ENCODE data around the gene SLC18A2.

GRCh38 chr10:117228210-117228609 is 12.7 kb upstream of the SLC18A2 start:
- no peak for TF ChIP-seq ZNF274 (IDR thresholded peaks at IDR 0.05; ENCODE audit: low read depth, low read length)
- TF ChIP-seq YY1 (IDR thresholded peaks at IDR 0.05; ENCODE audit: insufficient read depth, insufficient read length), result no peak
- TF ChIP-seq SUZ12 (IDR thresholded peaks at IDR 0.05; ENCODE audit: extremely low read depth, insufficient read depth, insufficient read length), result no peak
